Inflammatory macrophage (primary cell): Measurements from ENCODE around the gene NANOS1.
"Not testable (repeated sequence)": the region's sequence is repeated elsewhere in the genome, so short reads cannot be mapped to it uniquely, and the experiment has no call there.

ENCODE experiments used
- DNase-seq, 2 donors: peaks; one replicate each; pipeline ENCODE4 v3.0.0-alpha.2; 2020 to 2022

NANOS1 gene

GRCh38 chr10:119020627-119020946 is 8.9 kb upstream of the NANOS1 start:
- peak; percentile 24 to 77 for DNase-seq

DNA sequence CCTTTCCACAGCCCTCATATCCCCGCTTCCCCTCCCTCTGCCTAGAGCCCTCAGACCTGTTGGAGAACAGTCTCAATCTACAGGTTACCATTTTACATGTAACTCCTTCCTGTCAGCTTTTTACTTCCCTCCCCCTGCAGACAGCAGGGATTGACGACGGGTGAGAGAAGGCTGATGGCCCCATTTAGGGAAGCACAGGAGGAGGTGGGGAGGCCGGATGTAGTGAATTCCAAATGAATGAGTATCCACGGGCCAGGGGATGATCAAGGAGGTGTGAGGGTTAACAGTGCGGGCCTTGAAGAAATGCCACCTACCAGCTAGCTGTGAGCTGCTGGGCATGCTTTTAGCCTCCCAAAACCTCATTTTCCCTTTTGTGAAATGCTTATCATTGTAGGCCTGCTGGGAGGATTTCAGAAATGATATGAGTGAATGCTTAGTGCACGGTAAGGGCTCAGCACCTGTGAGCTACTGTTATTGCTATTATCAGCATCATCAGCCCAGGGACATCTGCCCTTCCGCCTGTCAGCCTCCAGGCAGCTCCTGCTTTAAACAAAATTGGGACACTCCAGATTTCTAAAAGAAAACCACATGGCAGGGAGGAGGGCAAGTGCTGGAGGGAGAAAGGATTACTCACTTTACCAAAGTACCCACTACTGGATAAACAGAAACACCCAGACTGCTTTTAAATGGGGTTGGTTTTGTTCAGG is 6.5 kb upstream of the NANOS1 start:
- no peak for DNase-seq

DNA sequence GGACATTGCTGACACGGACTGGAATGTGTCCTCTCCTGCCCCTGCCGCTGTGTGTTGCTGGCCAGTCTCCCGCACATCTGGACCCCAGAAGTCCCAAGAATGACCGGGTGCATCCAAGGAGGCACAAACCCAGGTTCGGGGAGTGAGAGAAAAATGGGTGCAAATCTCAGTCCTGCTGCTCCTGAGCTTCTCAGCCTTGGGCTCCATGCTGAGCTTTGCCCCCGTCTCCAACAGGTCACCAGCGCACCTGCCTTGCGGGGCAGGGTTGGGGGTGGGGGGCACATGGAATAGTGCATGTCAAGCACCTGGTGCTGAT is 6.0 kb upstream of the NANOS1 start:
- DNase-seq = no peak

GRCh38 chr10:119024882-119025281 is 4.6 kb upstream of the NANOS1 start:
- no peak for DNase-seq

DNA sequence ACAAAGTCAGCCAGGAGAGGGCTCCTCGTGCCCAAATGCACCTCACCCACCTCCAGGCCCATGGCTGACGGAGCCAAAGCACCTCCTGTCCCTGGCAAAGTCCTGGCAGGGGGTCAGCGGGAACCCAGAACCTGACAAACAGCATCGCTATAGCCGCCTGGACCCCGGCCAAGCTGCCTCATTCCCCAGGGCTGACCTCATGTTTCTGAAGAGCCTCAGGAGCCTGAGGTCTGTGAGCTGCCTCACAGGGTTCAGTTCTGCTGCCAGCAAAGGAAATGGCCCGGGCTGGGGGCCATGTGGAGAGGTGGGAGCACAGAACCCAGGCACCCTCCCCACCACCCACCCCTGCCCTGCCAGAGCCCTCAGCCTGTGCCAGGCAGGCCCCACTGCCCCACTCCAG is 4.2 kb upstream of the NANOS1 start:
- no peak for DNase-seq

DNA sequence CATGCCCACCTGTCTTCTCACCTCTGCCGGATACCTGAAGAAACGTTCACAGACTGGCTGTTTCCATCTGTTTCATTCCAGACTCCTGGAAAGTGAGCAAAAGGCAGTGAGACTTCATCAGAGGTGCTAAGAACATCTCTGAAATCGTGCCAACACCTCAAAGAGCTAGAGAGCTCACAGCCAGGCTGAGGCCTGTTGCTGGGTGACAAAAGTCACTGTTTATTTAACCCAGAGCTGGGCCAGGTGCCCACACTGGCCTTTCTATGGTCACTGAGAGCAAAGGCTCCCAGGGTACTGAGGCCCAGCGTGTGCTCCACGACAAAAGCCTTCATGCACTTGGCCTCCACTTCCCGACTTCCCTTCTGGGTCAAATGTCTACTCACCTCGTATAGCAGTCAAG is 3.7 kb upstream of the NANOS1 start:
- no peak for DNase-seq

GRCh38 chr10:119026301-119027110 is 3.0 kb upstream of the NANOS1 start:
- no peak for DNase-seq

- not testable (repeated sequence) for DNase-seq
These were observed 1.0 kb upstream of the NANOS1 start for GRCh38 chr10:119028445-119028899.

DNA sequence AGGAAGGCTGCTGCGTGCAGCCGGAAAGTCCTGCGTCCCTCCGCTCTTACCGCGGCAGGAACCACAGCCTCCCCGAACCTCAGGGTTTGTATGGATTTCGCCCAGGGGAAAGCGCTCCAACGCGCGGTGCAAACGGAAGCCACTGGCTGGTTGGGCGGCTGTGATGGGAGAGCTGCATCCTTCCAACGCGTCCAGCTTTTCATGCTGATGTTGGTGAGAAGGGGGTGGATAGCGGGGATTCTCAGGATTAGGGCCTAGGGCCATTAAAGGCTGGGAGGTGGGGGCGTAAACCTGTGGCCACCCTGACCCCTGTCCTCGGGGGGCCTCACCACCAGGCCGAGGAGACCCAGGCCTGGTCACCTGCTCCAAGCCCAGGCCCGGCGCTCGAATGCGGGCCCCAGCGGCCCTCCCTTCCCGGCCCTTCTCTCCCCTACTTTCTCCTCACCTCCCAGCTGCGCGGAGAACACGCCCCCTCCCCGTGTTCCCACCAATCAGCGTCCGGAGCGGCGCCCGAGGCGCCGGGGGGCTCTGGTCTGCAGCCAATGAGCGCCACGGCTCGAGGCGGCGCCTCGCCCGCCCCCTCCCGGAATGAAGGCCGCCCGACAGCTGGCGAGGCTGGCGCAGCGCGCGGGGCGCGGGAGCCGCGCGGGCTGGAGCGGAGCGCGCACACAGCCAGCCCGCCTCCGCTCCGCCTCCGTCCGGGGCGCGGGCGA is 458 bp upstream of the NANOS1 start:
- peak; percentile 73 to 82 for DNase-seq

GRCh38 chr10:119030421-119031250 is 1.1 kb downstream of the NANOS1 start:
- peak; percentile 30 to 51 for DNase-seq

DNA sequence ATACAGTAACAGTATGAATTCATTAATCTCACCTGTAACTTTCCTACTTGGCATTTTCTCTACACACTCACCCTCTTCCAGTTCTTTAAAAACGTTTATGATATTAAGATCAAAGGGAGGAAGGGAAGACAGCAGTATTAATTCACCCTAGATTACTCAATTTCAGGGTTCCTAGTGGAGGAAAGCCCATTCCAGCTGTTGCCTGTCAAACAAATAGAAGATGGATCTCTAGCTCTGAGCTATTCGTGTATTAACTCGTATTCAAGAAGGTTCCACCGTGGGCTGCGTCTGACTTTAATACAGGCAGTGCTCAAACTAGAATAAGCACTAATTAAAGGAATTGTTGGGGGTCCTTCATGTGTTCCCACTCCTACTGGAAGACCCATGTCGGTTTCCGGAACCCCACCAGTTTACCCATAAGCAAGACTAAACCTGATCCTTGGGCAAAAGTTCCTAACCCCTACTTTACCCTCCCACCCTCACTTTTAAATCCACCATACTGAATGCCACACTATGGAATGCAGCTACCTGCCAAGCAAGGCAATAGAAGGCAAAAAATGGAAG is 2.1 kb downstream of the NANOS1 start:
- DNase-seq = no peak

- no peak for DNase-seq
These were observed 9.6 kb downstream of the NANOS1 start for GRCh38 chr10:119039161-119039560.

- DNase-seq = no peak
These were observed 11.8 kb downstream of the NANOS1 start for GRCh38 chr10:119041326-119041725.

DNA sequence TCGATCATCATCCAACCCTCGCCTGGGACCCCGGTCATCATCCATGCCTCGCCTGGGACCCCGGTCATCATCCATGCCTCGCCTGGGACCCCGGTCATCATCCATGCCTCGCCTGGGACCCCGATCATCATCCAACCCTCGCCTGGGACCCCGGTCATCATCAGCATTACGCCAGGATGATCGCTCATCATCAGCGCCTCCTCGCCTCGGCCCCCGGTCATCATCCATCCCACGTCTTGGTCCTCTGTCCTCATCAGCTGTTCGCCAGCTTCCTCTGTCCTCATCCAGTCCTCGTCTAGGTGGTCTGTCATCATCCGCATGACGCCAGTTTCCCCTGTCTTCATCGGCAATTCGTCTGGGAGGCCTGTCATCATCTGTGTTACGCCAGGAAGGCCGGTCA is 12.7 kb downstream of the NANOS1 start:
- DNase-seq = no peak

DNA sequence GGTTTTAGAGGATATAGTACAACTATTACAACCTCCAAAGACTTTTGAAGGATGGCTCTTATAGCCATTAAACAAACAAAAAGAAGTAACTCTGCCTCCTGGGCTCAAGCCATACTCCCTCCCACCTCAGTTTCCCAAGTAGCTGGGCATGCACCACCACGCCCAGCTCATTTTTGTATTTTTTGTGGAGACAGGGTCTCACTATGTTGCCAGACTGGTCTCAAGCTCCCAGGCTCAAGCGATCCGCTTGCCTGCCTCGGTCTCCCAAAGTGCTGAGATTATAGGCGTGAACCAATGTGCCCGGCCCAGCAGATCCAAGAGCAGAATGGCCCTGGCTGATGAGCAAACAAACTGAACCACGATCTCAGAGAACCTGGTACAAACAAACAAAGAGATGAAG is 16.0 kb downstream of the NANOS1 start:
- DNase-seq = no peak

- no peak for DNase-seq
These were observed 19.8 kb downstream of the NANOS1 start for GRCh38 chr10:119049361-119049760.

- DNase-seq = no peak
These were observed 20.3 kb downstream of the NANOS1 start for GRCh38 chr10:119049777-119050176.

DNA sequence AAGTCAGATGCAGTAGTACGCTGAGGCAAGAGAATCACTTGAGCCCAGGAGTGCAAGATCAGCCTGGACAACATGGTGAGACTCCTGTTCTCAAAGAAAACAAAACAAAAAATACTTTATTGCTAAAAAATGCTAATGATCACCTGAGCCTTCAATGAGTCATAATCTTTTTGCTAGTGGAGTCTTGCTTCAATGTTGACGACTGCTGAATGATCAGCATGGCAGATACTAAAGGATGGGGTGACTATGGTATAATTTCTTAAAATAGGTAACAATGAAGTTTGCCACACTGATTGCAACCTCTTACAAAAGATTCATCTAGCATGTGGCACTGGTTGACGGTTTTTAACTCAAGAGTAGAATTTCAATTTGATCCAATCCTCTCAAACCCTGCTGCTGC is 22.3 kb downstream of the NANOS1 start:
- DNase-seq = no peak

GRCh38 chr10:119055472-119055871 is 26.0 kb downstream of the NANOS1 start:
- no peak for DNase-seq

DNA sequence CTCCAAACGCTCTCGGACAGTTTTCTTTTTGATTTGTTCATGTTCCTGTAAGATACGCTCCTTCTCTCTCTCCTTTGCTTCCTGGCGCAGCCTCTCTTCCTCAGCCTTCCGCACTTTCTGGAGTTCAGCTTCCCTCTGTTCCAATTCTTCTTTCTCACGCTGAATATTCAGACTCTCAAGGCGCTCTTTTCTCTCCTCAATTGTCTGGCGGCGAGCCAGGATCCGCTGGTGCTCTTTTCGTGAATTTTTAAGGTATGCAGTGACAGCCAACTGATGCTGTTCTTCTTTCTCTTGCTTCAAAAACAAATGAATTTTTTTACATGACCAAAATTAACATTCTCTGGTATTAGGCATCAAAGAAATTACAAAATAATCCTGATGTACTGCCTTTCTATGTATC is 28.5 kb downstream of the NANOS1 start:
- DNase-seq = no peak

DNA sequence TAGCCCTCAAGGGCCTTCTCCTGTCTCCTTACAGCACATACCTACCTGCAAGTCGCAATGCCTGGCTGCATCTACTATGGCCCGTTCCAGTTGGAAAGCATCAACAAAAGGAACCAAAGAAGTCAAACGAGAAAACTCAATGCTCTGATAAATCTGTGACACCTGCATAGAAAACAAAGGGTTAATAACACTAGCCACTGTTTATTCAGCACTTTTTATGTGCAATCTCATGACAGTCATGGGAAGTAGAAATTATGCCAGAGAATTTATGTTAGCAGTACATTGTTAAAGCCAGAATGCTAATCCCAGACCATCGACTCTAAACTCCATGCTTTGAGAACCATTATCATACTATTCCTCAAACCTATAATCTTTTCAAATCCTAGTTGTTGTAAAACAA is 30.0 kb downstream of the NANOS1 start:
- DNase-seq = no peak

DNA sequence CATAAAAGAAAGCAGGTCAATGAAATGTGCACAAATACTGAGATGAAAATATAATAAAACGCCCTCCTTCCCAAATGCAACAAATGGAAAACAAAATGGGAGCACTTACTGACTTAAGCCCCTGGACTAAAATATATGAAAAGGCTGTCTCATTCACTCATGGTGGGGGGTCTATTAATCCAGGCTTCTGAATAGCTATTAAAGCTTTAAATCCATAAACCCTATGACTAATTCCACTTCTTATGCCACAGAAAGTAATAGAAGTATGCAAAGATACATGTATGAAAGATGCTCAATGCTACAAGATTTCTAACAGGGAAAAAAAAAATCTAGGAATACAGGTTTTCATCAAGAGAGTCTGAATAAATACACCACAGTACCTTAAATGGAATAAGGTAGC is 30.6 kb downstream of the NANOS1 start:
- no peak for DNase-seq

DNA sequence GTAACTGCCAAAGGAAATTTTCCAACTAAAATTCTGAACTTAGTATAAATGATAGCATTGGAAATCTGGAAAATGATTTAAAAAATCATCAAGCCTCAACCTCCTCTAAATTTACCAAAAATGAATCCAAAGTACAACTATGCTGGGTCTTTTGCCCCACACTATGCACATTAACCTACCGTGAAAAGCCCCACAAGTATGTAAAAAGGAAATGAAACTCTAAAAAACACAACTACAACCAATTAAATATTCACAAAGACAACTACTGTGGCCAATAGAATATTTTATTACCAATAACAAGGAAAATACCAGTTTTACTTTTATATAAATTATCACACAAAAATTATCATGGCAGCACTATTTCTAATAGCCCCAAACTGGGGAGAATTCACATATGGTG is 31.8 kb downstream of the NANOS1 start:
- no peak for DNase-seq
